Measurements from ENCODE around the gene APOA4. TPM values are rescaled to one million over a fixed set of nuclear protein-coding genes. Genes with fewer than 3 reads are reported as not detected.

The APOA4 gene
- total and polyA plus RNA-seq, 2 of the 13 experiments (the other 11 are each of a cell fraction or from before 2014, with no cell fraction given) = 3.8 to 7.2 TPM

DNA sequence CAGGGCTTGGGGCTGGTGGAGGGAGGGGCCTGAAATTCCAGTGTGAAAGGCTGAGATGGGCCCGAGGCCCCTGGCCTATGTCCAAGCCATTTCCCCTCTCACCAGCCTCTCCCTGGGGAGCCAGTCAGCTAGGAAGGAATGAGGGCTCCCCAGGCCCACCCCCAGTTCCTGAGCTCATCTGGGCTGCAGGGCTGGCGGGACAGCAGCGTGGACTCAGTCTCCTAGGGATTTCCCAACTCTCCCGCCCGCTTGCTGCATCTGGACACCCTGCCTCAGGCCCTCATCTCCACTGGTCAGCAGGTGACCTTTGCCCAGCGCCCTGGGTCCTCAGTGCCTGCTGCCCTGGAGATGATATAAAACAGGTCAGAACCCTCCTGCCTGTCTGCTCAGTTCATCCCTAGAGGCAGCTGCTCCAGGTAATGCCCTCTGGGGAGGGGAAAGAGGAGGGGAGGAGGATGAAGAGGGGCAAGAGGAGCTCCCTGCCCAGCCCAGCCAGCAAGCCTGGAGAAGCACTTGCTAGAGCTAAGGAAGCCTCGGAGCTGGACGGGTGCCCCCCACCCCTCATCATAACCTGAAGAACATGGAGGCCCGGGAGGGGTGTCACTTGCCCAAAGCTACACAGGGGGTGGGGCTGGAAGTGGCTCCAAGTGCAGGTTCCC, 6.5 kb upstream of the APOA4 start, which contains the start of gene APOC3 (continued):
- TF ChIP-seq KMT2A (CRISPR knock-in tag; IDR thresholded peaks at IDR 0.05) (no peak), U2AF2 (IDR thresholded peaks at IDR 0.05; ENCODE audit: low read depth, low read length) (no peak), NR1H2 (CRISPR knock-in tag; IDR thresholded peaks at IDR 0.05; ENCODE audit: borderline replicate concordance, low read depth) (0 out of 2 replicates have a peak, but pooled peaks have one; percentile 67), POGZ (CRISPR knock-in tag; IDR thresholded peaks at IDR 0.05) (peak; percentile 57; the same call in 1 of the 2 replicates), DMAP1 (CRISPR knock-in tag; IDR thresholded peaks at IDR 0.05) (peak; percentile 54; the same call in 1 of the 2 replicates), DPF2 (CRISPR knock-in tag; IDR thresholded peaks at IDR 0.05; ENCODE audit: borderline replicate concordance, low read depth) (peak; percentile 59), ZNF792 (CRISPR knock-in tag; IDR thresholded peaks at IDR 0.05) (no peak; the same call in 1 of the 2 replicates), ZNF143 (CRISPR knock-in tag; IDR thresholded peaks at IDR 0.05) (0 out of 2 replicates have a peak, but pooled peaks have one; percentile 27), ZNF549 (CRISPR knock-in tag; IDR thresholded peaks at IDR 0.05) (no peak), ZNF605 (CRISPR knock-in tag; IDR thresholded peaks at IDR 0.05) (peak; percentile 55; the same call in 1 of the 2 replicates), SMAD1 (CRISPR knock-in tag; IDR thresholded peaks at IDR 0.05; ENCODE audit: borderline replicate concordance, low read depth) (no peak), ZNF841 (CRISPR knock-in tag; IDR thresholded peaks at IDR 0.05; ENCODE audit: borderline replicate concordance) (no peak), MEIS1 (CRISPR knock-in tag; IDR thresholded peaks at IDR 0.05; ENCODE audit: borderline replicate concordance) (peak; percentile 22; the same call in 1 of the 2 replicates)
- TF ChIP-seq, protein P1, sequence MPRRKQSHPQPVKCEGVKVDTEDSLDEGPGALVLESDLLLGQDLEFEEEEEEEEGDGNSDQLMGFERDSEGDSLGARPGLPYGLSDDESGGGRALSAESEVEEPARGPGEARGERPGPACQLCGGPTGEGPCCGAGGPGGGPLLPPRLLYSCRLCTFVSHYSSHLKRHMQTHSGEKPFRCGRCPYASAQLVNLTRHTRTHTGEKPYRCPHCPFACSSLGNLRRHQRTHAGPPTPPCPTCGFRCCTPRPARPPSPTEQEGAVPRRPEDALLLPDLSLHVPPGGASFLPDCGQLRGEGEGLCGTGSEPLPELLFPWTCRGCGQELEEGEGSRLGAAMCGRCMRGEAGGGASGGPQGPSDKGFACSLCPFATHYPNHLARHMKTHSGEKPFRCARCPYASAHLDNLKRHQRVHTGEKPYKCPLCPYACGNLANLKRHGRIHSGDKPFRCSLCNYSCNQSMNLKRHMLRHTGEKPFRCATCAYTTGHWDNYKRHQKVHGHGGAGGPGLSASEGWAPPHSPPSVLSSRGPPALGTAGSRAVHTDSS (CRISPR knock-in tag; conservative IDR thresholded peaks at IDR 0.05) = no peak
- TF ChIP-seq, protein P2, sequence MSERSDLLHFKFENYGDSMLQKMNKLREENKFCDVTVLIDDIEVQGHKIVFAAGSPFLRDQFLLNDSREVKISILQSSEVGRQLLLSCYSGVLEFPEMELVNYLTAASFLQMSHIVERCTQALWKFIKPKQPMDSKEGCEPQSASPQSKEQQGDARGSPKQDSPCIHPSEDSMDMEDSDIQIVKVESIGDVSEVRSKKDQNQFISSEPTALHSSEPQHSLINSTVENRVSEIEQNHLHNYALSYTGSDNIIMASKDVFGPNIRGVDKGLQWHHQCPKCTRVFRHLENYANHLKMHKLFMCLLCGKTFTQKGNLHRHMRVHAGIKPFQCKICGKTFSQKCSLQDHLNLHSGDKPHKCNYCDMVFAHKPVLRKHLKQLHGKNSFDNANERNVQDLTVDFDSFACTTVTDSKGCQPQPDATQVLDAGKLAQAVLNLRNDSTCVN (CRISPR knock-in tag; IDR thresholded peaks at IDR 0.05; ENCODE audit: borderline replicate concordance) = no peak
- TF ChIP-seq, protein P3, sequence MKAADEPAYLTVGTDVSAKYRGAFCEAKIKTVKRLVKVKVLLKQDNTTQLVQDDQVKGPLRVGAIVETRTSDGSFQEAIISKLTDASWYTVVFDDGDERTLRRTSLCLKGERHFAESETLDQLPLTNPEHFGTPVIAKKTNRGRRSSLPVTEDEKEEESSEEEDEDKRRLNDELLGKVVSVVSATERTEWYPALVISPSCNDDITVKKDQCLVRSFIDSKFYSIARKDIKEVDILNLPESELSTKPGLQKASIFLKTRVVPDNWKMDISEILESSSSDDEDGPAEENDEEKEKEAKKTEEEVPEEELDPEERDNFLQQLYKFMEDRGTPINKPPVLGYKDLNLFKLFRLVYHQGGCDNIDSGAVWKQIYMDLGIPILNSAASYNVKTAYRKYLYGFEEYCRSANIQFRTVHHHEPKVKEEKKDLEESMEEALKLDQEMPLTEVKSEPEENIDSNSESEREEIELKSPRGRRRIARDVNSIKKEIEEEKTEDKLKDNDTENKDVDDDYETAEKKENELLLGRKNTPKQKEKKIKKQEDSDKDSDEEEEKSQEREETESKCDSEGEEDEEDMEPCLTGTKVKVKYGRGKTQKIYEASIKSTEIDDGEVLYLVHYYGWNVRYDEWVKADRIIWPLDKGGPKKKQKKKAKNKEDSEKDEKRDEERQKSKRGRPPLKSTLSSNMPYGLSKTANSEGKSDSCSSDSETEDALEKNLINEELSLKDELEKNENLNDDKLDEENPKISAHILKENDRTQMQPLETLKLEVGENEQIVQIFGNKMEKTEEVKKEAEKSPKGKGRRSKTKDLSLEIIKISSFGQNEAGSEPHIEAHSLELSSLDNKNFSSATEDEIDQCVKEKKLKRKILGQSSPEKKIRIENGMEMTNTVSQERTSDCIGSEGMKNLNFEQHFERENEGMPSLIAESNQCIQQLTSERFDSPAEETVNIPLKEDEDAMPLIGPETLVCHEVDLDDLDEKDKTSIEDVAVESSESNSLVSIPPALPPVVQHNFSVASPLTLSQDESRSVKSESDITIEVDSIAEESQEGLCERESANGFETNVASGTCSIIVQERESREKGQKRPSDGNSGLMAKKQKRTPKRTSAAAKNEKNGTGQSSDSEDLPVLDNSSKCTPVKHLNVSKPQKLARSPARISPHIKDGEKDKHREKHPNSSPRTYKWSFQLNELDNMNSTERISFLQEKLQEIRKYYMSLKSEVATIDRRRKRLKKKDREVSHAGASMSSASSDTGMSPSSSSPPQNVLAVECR (CRISPR knock-in tag; IDR thresholded peaks at IDR 0.05; ENCODE audit: borderline replicate concordance) = peak; percentile 60
- TF ChIP-seq, protein P4, sequence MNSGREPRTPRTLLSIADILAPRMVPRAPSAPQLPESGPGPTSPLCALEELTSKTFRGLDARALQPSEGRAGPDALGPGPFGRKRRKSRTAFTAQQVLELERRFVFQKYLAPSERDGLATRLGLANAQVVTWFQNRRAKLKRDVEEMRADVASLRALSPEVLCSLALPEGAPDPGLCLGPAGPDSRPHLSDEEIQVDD (CRISPR knock-in tag; IDR thresholded peaks at IDR 0.05; ENCODE audit: borderline replicate concordance) = no peak
- TF ChIP-seq, protein P5, sequence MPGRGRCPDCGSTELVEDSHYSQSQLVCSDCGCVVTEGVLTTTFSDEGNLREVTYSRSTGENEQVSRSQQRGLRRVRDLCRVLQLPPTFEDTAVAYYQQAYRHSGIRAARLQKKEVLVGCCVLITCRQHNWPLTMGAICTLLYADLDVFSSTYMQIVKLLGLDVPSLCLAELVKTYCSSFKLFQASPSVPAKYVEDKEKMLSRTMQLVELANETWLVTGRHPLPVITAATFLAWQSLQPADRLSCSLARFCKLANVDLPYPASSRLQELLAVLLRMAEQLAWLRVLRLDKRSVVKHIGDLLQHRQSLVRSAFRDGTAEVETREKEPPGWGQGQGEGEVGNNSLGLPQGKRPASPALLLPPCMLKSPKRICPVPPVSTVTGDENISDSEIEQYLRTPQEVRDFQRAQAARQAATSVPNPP (CRISPR knock-in tag; IDR thresholded peaks at IDR 0.05) = no peak
- TF ChIP-seq, protein P6, sequence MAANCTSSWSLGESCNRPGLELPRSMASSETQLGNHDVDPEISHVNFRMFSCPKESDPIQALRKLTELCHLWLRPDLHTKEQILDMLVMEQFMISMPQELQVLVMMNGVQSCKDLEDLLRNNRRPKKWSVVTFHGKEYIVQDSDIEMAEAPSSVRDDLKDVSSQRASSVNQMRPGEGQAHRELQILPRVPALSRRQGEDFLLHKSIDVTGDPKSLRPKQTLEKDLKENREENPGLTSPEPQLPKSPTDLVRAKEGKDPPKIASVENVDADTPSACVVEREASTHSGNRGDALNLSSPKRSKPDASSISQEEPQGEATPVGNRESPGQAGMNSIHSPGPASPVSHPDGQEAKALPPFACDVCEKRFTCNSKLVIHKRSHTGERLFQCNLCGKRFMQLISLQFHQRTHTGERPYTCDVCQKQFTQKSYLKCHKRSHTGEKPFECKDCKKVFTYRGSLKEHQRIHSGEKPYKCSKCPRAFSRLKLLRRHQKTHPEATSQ (CRISPR knock-in tag; IDR thresholded peaks at IDR 0.05; ENCODE audit: borderline replicate concordance) = no peak

Measured in HepG2 (cell line).